ENCODE measurements around the gene AMDHD2. TPM values are rescaled to one million over a fixed set of nuclear protein-coding genes. Genes with fewer than 3 reads are reported as not detected.

Gene AMDHD2
- total and polyA plus RNA-seq, 2 of the 13 experiments (the other 11 are each of a cell fraction or from before 2014, with no cell fraction given) = 33.5 to 39.1 TPM

DNA sequence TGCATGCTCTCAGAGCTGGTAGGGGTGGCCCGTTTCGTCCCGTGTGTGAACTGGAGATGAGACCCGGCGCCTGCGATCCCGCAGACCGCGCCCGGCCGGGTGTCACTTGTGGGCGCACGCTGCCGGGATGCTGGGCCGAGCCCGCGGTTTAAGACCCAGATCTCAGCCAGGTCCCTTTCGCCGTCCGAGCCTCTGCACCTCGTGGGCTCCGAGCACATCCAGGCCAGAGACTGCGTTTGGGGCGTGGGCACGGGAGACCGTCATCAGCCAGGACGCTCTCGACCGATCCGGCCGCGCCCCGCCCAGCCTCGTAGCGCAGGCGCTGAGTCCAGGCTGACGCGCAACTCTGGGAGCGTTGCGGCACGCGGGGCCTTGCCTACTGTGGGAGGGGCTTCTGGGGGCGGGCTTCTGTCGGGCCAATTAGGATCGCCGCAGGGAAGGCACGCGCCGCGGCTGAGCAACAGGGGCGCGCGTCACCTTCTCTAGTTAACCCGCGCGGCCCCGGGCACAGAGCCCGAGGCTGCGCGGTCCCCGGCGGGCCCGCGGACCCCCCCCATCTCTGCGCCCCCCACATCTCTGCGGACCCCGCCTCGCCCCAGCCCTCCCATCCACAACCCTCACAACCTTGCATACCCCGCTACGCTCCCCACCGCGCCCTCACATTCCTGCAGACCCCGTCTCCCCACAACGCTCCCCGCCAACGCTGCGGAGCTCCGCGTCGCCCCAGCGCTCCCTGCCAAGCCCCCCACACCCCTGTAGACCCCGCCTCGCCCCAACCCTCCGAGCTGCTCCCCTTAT is 11.7 kb downstream of the AMDHD2 start (continued):
- TF ChIP-seq, protein P1, sequence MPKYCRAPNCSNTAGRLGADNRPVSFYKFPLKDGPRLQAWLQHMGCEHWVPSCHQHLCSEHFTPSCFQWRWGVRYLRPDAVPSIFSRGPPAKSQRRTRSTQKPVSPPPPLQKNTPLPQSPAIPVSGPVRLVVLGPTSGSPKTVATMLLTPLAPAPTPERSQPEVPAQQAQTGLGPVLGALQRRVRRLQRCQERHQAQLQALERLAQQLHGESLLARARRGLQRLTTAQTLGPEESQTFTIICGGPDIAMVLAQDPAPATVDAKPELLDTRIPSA (CRISPR knock-in tag; IDR thresholded peaks at IDR 0.05; ENCODE audit: borderline replicate concordance) = no peak
- TF ChIP-seq, protein P2, sequence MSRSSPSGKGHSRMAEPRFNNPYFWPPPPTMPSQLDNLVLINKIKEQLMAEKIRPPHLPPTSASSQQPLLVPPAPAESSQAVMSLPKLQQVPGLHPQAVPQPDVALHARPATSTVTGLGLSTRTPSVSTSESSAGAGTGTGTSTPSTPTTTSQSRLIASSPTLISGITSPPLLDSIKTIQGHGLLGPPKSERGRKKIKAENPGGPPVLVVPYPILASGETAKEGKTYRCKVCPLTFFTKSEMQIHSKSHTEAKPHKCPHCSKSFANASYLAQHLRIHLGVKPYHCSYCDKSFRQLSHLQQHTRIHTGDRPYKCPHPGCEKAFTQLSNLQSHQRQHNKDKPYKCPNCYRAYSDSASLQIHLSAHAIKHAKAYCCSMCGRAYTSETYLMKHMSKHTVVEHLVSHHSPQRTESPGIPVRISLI (CRISPR knock-in tag; IDR thresholded peaks at IDR 0.05; ENCODE audit: borderline replicate concordance) = 0 out of 2 replicates have a peak, but pooled peaks have one; percentile 12
- TF ChIP-seq, protein P3, sequence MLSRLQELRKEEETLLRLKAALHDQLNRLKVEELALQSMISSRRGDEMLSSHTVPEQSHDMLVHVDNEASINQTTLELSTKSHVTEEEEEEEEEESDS (CRISPR knock-in tag; IDR thresholded peaks at IDR 0.05; ENCODE audit: borderline replicate concordance) = no peak
- TF ChIP-seq ZNF777 (CRISPR knock-in tag; IDR thresholded peaks at IDR 0.05) = peak; percentile 45; the same call in 1 of the 2 replicates
- TF ChIP-seq, protein P4, sequence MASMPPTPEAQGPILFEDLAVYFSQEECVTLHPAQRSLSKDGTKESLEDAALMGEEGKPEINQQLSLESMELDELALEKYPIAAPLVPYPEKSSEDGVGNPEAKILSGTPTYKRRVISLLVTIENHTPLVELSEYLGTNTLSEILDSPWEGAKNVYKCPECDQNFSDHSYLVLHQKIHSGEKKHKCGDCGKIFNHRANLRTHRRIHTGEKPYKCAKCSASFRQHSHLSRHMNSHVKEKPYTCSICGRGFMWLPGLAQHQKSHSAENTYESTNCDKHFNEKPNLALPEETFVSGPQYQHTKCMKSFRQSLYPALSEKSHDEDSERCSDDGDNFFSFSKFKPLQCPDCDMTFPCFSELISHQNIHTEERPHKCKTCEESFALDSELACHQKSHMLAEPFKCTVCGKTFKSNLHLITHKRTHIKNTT (CRISPR knock-in tag; IDR thresholded peaks at IDR 0.05) = no peak
- no peak for TF ChIP-seq ZNF7 (CRISPR knock-in tag; IDR thresholded peaks at IDR 0.05)
- TF ChIP-seq, protein P5, sequence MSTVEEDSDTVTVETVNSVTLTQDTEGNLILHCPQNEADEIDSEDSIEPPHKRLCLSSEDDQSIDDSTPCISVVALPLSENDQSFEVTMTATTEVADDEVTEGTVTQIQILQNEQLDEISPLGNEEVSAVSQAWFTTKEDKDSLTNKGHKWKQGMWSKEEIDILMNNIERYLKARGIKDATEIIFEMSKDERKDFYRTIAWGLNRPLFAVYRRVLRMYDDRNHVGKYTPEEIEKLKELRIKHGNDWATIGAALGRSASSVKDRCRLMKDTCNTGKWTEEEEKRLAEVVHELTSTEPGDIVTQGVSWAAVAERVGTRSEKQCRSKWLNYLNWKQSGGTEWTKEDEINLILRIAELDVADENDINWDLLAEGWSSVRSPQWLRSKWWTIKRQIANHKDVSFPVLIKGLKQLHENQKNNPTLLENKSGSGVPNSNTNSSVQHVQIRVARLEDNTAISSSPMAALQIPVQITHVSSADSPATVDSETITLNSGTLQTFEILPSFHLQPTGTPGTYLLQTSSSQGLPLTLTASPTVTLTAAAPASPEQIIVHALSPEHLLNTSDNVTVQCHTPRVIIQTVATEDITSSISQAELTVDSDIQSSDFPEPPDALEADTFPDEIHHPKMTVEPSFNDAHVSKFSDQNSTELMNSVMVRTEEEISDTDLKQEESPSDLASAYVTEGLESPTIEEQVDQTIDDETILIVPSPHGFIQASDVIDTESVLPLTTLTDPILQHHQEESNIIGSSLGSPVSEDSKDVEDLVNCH (CRISPR knock-in tag; IDR thresholded peaks at IDR 0.05) = no peak
- TF ChIP-seq TSC22D2 (CRISPR knock-in tag; IDR thresholded peaks at IDR 0.05; ENCODE audit: borderline replicate concordance) = no peak
- TF ChIP-seq ZNF569 (CRISPR knock-in tag; IDR thresholded peaks at IDR 0.05; ENCODE audit: borderline replicate concordance) = no peak
- peak; percentile 85 for TF ChIP-seq MYC (CRISPR knock-in tag; IDR thresholded peaks at IDR 0.05; ENCODE audit: borderline replicate concordance)
- TF ChIP-seq ZNF329 (CRISPR knock-in tag; IDR thresholded peaks at IDR 0.05; ENCODE audit: low read depth) = 0 out of 2 replicates have a peak, but pooled peaks have one; percentile 32
- TF ChIP-seq ARHGAP35 (CRISPR knock-in tag; IDR thresholded peaks at IDR 0.05; ENCODE audit: borderline replicate concordance) = no peak
- peak; percentile 69; the same call in 1 of the 2 replicates for TF ChIP-seq ZIK1 (CRISPR knock-in tag; IDR thresholded peaks at IDR 0.05; ENCODE audit: borderline replicate concordance, low read depth)
- TF ChIP-seq SMYD3 (CRISPR knock-in tag; IDR thresholded peaks at IDR 0.05) = no peak
- peak; percentile 75; the same call in 1 of the 2 replicates for TF ChIP-seq ZNF138 (CRISPR knock-in tag; IDR thresholded peaks at IDR 0.05; ENCODE audit: low read depth)
- no peak for TF ChIP-seq ZNF629 (CRISPR knock-in tag; conservative IDR thresholded peaks at IDR 0.05)
- TF ChIP-seq ZNF83 (CRISPR knock-in tag; IDR thresholded peaks at IDR 0.05; ENCODE audit: borderline replicate concordance) = 0 out of 2 replicates have a peak, but pooled peaks have one; percentile 47
- TF ChIP-seq ZNF274 (CRISPR knock-in tag; IDR thresholded peaks at IDR 0.05) = peak; percentile 72; the same call in 1 of the 2 replicates
- TF ChIP-seq EED (CRISPR knock-in tag; IDR thresholded peaks at IDR 0.05) = peak; percentile 35; the same call in 1 of the 2 replicates
- TF ChIP-seq ASH2L (IDR thresholded peaks at IDR 0.05; ENCODE audit: insufficient read length, low read depth, low read length) = peak; percentile 46
- TF ChIP-seq ZNF331 (CRISPR knock-in tag; IDR thresholded peaks at IDR 0.05) = peak; percentile 12; the same call in 1 of the 2 replicates
- no peak for TF ChIP-seq PLRG1 (conservative IDR thresholded peaks at IDR 0.05)
